ENCODE measurements around the gene CISD3. TPM values are rescaled to one million over a fixed set of nuclear protein-coding genes. Genes with fewer than 3 reads are reported as not detected.

Gene CISD3
- total RNA-seq, 1 donor from 2014 or later: 7.0 TPM

DNA sequence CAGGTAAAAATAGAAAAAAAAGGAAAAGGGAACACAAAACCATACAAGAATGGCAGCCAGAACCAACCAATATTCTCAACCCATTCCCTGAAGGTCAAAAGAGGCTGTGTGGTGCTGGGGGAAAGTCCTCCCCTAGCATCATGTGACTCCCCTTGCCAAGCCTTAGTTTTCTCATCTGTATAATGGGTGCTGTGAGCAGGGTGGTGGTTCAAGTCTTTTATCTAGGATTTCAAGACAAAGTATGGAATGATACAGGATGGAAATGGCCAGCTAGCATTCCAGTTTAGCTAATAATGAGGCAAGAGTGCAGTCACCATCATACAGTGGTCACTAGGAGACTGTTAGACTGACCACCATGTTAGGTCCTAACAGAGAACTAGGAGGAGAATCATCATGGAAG lies 43.1 kb downstream of the CISD3 start:
- DNase-seq (ENCODE audit: low read depth, low spot score): no peak

- no peak for DNase-seq (ENCODE audit: low read depth, low spot score)
These were observed 47.6 kb downstream of the CISD3 start for GRCh38 chr17:38777641-38778250.

- no peak for DNase-seq (ENCODE audit: low read depth, low spot score)
These were observed 50.0 kb downstream of the CISD3 start for GRCh38 chr17:38779965-38780752.

DNA sequence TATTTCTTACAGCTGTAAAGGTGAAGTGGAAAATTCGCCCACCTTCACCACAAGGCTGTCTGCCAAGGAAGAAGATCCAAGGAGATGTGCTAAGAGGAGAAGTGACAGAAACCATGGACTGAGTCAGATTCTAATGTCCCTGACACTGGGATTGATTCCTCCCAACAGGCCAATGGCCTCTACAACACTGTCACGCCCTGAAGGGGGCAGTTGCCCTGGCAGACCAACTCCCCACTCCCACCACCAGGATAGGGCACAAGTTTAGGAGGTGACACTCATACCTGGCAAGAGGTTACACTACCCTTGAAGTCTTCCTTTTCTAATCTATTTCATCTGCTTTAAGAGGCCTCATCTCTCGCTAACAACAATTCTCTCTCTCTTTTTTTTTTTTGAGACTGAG lies 53.1 kb downstream of the CISD3 start:
- DNase-seq (ENCODE audit: low read depth, low spot score): no peak

Other genes with a start within 250 kb of the CISD3 start
- 0.07 and 0.20 TPM in 2 replicates for gene SRCIN1, start 124.4 kb upstream of the CISD3 start, total RNA-seq
- 2.6 and 4.2 TPM in 2 replicates for gene EPOP, start 55.4 kb upstream of the CISD3 start, total RNA-seq
- 26.8 and 30.2 TPM in 2 replicates for gene MLLT6, start 25.1 kb upstream of the CISD3 start, total RNA-seq
- 6.4 and 6.9 TPM in 2 replicates for gene PCGF2, start 18.0 kb downstream of the CISD3 start, total RNA-seq
- gene PSMB3, start 22.4 kb downstream of the CISD3 start, total RNA-seq: 367 and 404 TPM in 2 replicates
- 37.3 and 64.8 TPM in 2 replicates for gene PIP4K2B, start 69.2 kb downstream of the CISD3 start, total RNA-seq
- gene CWC25, start 95.0 kb downstream of the CISD3 start, total RNA-seq: 11.3 and 14.4 TPM in 2 replicates
- gene RPL23, start 123.4 kb downstream of the CISD3 start, total RNA-seq: 1,269 and 1,824 TPM in 2 replicates
- gene LASP1, start 139.7 kb downstream of the CISD3 start, total RNA-seq: 101 and 109 TPM in 2 replicates
- not detected in 2 replicates for gene FBXO47, start 237.1 kb downstream of the CISD3 start, total RNA-seq

All from pulmonary artery endothelial cell (primary cell).